IPS-20b (cell line): ENCODE data around the gene DGLUCY.
"Not testable (repeated sequence)": the region's sequence is repeated elsewhere in the genome, so short reads cannot be mapped to it uniquely, and the experiment has no call there.

Experiments
- H3K27ac ChIP-seq: one replicate; pipeline ENCODE4 v1.5.1; 2013; ENCODE audit warnings: low read length
- H3K27me3 ChIP-seq: 2 replicates; pipeline ENCODE4 v1.6.1; 2013; ENCODE audit warnings: mild to moderate bottlenecking, low read length, inconsistent platforms; ENCODE audit not compliant: insufficient read depth
- H3K36me3 ChIP-seq: 2 replicates; pipeline ENCODE4 v1.6.1; 2013; ENCODE audit warnings: low read depth, mild to moderate bottlenecking, inconsistent platforms, low read length, moderate library complexity; ENCODE audit not compliant: insufficient read depth
- H3K4me1 ChIP-seq: 2 replicates; pipeline ENCODE4 v1.6.1; 2013; ENCODE audit warnings: mild to moderate bottlenecking, control low read depth, inconsistent platforms, low read length, moderate library complexity; ENCODE audit not compliant: insufficient read depth
- H3K4me3 ChIP-seq: 2 replicates; pipeline ENCODE4 v1.5.1; 2013; ENCODE audit warnings: mild to moderate bottlenecking, low read length, inconsistent platforms
- H3K9ac ChIP-seq: 2 replicates; pipeline ENCODE4 v1.6.1; 2013; ENCODE audit warnings: low read depth, mild to moderate bottlenecking, inconsistent platforms, low read length, moderate library complexity
- H3K9me3 ChIP-seq: 2 replicates; pipeline ENCODE4 v1.6.1; 2013; ENCODE audit warnings: mild to moderate bottlenecking, low read depth, low read length, inconsistent platforms; ENCODE audit not compliant: insufficient read depth

DGLUCY gene

GRCh38 chr14:91255026-91255695 lies 141.3 kb downstream of the DGLUCY start:
- H3K4me3 ChIP-seq: no peak overlapping the region
- H3K4me1 ChIP-seq: 0 out of 2 replicates have a peak, but pooled peaks cover 9% of the 10 kb centered on the region
- H3K27ac ChIP-seq: no peak overlapping the region
- no peaks in the 10 kb centered on the region for H3K36me3 ChIP-seq
- peaks cover 37% of the 10 kb centered on the region for H3K27me3 ChIP-seq
- H3K9me3 ChIP-seq: no peaks in the 10 kb centered on the region
- no peak overlapping the region for H3K9ac ChIP-seq

DNA sequence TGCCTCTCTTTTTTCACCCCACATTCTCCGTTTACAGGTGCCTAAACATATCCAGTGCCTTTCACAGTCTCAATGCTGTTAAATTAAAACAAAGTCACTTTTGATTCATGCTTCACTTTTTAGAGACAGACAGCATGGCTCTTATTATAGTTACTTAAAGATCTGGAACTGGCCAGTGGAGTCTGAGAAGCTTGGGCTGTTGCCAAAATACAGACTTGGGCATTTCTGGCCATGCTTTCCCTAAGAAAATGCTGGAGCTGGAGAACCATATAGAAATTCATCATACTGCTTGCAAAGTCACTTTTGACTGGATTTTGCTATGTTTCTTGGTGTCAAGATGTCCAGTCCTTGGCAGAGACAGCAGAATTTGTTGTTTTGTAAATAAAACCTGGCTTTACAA lies 142.8 kb downstream of the DGLUCY start:
- no peak overlapping the region for H3K27ac ChIP-seq
- 0 out of 2 replicates have a peak, but pooled peaks cover 9% of the 10 kb centered on the region for H3K4me1 ChIP-seq
- no peaks in the 10 kb centered on the region for H3K36me3 ChIP-seq
- no peaks in the 10 kb centered on the region for H3K9me3 ChIP-seq
- H3K9ac ChIP-seq: no peak overlapping the region
- no peak overlapping the region for H3K4me3 ChIP-seq
- H3K27me3 ChIP-seq: peaks cover 37% of the 10 kb centered on the region

DNA sequence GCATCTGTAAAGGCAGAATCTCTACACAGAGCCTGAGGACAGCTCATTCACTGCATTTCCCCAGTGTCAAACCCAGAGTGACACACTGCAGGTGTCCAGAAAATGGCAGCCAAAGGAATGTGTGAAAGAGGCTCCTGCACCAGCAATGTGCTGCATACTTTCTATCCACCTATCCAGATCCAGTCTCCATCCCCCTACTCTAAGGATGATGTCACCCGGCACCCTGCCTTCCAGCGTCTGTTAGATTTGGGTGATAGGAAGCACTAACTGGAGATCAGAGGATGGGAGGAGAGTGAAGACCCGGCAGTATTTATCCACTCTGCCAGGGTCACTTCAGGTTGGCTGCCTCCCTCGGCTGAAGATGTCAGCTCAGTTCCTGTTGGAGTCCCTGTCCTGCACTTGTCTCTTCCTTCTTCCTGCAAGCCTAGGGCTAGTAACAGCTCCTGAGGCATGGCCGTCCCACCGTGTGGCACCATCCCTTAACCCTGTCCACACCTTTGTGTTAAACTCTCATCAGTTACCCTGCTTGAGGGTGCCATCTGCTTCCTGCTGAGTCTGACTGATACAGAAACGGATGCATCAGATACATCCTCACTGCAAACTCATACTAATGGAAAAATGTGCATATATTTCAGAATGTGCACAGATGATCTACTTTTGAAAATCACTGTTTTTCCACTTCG lies 143.6 kb downstream of the DGLUCY start:
- Histone ChIP-seq H3K9ac (no peak overlapping the region), H3K4me1 (0 out of 2 replicates have a peak, but pooled peaks cover 9% of the 10 kb centered on the region), H3K27ac (no peak overlapping the region)

GRCh38 chr14:91258011-91258618 lies 144.2 kb downstream of the DGLUCY start:
- H3K4me1 ChIP-seq: 0 out of 2 replicates have a peak, but pooled peaks cover 6% of the 10 kb centered on the region
- no peak overlapping the region for H3K9ac ChIP-seq
- H3K4me3 ChIP-seq: no peak overlapping the region
- H3K27ac ChIP-seq: no peak overlapping the region
- no peaks in the 10 kb centered on the region for H3K36me3 ChIP-seq
- no peaks in the 10 kb centered on the region for H3K9me3 ChIP-seq
- H3K27me3 ChIP-seq: peaks cover 26% of the 10 kb centered on the region

More for the DNA sequence above, 143.6 kb downstream of the DGLUCY start:
- no peaks in the 10 kb centered on the region for H3K36me3 ChIP-seq
- H3K9me3 ChIP-seq: no peaks in the 10 kb centered on the region
- H3K4me3 ChIP-seq: no peak overlapping the region
- peaks cover 29% of the 10 kb centered on the region for H3K27me3 ChIP-seq

GRCh38 chr14:91258876-91259275 lies 145.0 kb downstream of the DGLUCY start:
- no peak overlapping the region for H3K4me3 ChIP-seq
- H3K4me1 ChIP-seq: 0 out of 2 replicates have a peak, but pooled peaks cover 6% of the 10 kb centered on the region
- H3K36me3 ChIP-seq: no peaks in the 10 kb centered on the region
- no peak overlapping the region for H3K27ac ChIP-seq
- no peaks in the 10 kb centered on the region for H3K9me3 ChIP-seq
- no peak overlapping the region for H3K9ac ChIP-seq
- peaks cover 29% of the 10 kb centered on the region for H3K27me3 ChIP-seq

DNA sequence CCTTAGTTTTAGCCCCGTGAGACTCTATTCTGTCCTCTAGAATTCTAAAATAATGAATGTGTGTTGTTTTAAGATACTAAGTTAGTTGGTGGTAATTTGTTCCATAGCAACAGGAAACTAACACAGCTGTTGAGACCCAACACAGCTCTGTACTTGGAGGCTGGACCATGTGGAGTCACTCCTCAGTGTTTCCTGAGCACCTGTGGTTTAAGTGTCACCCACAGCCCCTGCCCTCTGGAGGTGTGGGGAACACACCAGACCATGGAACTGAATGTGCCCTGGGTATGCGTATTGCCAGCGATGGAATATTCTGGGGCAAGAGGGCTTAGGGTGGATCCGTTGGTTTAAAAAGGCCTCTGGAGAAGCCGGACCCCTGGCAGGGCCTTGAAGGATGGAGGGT lies 147.2 kb downstream of the DGLUCY start:
- Histone ChIP-seq H3K9ac (no peak overlapping the region), H3K36me3 (no peaks in the 10 kb centered on the region), H3K4me1 (0 out of 2 replicates have a peak, but pooled peaks cover 6% of the 10 kb centered on the region), H3K27me3 (peaks cover 33% of the 10 kb centered on the region), H3K4me3 (no peak overlapping the region), H3K27ac (no peak overlapping the region), H3K9me3 (no peaks in the 10 kb centered on the region)

- Histone ChIP-seq H3K36me3 (no peaks in the 10 kb centered on the region), H3K27me3 (peaks cover 35% of the 10 kb centered on the region), H3K9ac (no peak overlapping the region), H3K4me3 (no peak overlapping the region), H3K27ac (no peak overlapping the region), H3K9me3 (no peaks in the 10 kb centered on the region), H3K4me1 (0 out of 2 replicates have a peak, but pooled peaks cover 5% of the 10 kb centered on the region)
Observed at GRCh38 chr14:91261986-91262549, 148.2 kb downstream of the DGLUCY start.

DNA sequence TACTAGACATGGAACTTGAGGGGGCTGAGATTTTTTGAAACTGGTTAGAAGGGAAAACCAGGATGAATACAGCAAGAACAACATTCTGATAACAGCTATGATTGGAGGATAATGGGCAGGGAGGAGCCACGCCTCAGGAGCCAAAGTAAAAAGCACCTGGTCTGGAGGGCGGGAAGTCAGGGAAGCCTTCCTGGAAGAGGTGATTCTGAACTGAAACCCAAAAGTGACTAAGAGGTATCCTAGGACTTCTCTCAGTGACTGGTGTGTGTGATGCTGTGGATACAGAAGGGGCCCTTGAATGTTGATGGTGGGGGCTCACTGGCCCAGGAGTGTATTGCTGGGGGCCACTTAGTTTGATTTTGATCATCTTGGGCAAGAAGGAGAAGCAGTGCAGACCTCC lies 149.5 kb downstream of the DGLUCY start:
- Histone ChIP-seq H3K4me3 (no peak overlapping the region), H3K9ac (no peak overlapping the region), H3K27me3 (peaks cover 35% of the 10 kb centered on the region), H3K27ac (no peak overlapping the region), H3K4me1 (no peaks in the 10 kb centered on the region), H3K9me3 (no peaks in the 10 kb centered on the region), H3K36me3 (no peaks in the 10 kb centered on the region)

DNA sequence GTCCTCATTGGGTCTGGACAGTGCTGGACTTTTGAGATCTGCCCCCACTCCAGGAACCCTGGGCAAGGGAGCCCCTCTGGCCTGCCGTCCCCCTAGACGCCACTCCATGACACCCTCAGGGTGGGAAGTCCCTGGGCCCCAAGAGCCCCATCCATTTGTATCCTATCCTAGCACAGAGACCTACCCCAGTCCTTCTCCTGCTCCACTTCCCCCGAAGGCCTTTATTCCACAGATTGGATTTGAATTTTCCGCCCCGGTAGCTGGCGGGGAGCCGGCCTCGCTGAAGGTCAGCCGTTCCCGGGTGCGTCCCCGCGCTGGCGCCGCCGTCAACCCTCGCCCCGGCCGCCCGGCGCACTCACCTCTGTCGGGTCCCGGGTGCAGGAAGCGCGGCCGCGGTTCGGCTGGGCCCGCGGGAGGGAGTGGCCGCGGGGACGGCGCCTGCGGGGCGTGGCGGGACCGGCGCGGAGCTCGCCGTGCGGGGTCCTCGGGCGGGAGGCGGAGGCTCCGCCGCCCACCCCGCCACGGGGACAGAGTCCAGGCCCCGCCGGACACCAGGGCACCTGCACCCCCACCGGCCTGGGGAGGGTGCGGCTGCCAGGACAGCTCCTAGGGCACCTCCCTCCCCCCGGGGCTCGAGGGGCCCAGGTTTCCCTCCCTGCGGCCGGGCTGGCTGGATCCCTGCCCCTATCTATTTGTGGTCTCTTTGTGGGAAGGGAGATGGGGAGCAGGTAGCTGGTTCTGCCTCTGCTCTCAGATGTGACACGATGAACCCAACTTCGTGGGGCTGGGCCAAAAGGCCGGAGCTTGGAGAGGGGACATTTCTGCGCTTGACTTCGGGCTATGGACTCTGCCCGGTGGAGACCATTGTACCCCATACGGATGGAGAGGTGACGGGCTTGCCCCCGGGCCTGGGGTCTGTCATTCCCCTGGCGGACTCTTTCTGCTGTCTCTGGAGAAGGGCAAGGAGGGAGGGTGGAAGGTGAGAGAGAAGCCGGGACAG lies 150.6 kb downstream of the DGLUCY start:
- H3K4me3 ChIP-seq: peak overlapping the region; percentile 69
- H3K4me1 ChIP-seq: no peaks in the 10 kb centered on the region
- no peak overlapping the region for H3K27ac ChIP-seq
- H3K9me3 ChIP-seq: no peaks in the 10 kb centered on the region
- peaks cover 35% of the 10 kb centered on the region for H3K27me3 ChIP-seq
- no peak overlapping the region; the same call in 1 of the 2 replicates for H3K9ac ChIP-seq
- no peaks in the 10 kb centered on the region for H3K36me3 ChIP-seq

GRCh38 chr14:91265404-91265803 lies 151.5 kb downstream of the DGLUCY start:
- Histone ChIP-seq H3K36me3 (no peaks in the 10 kb centered on the region), H3K4me1 (no peaks in the 10 kb centered on the region), H3K27ac (no peak overlapping the region), H3K4me3 (no peak overlapping the region), H3K9me3 (no peaks in the 10 kb centered on the region), H3K27me3 (peaks cover 35% of the 10 kb centered on the region), H3K9ac (no peak overlapping the region)

DNA sequence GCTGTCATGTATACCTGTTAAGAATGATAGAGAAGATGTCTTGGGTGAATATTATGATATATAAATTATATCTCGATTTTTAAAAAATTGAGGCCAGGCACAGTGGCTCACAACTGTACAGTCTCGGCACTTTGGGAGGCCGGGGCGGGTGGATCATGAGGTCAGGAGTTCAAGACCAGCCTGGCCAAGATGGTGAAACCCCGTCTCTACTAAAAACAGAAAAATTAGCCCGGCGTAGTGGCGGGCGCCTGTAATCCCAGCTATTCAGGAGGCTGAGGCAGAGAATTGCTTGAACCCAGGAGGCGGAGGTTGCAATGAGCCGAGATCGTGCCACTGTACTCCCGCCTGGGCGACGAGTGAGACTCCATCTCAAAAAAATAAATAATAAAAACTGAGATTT lies 152.4 kb downstream of the DGLUCY start:
- H3K36me3 ChIP-seq, H3K9ac ChIP-seq, H3K27ac ChIP-seq: not testable (repeated sequence)

More for the DNA sequence above, 152.4 kb downstream of the DGLUCY start:
- H3K4me3 ChIP-seq, H3K9me3 ChIP-seq, H3K4me1 ChIP-seq: not testable (repeated sequence)
- H3K27me3 ChIP-seq: peaks cover 35% of the 10 kb centered on the region
